ENCODE data around the gene IFRD1.
"Not testable (repeated sequence)": the region's sequence is repeated elsewhere in the genome, so short reads cannot be mapped to it uniquely, and the experiment has no call there.

The IFRD1 gene

GRCh38 chr7:112510001-112510742, 59.9 kb downstream of the IFRD1 start:
- Histone ChIP-seq H3K4me1 (ENCODE audit: control insufficient read depth, insufficient read depth, low read length) (no peaks in the 10 kb centered on the region), H3K36me3 (ENCODE audit: control insufficient read depth, insufficient read depth, low read length) (no peaks in the 10 kb centered on the region), H3K4me3 (ENCODE audit: low read depth, low read length) (no peak overlapping the region), H3K27me3 (ENCODE audit: control insufficient read depth, insufficient read depth, low read length) (no peaks in the 10 kb centered on the region), H3K9ac (ENCODE audit: low read depth, low read length) (no peak overlapping the region), H3K9me3 (ENCODE audit: control insufficient read depth, insufficient read depth, low read length) (no peaks in the 10 kb centered on the region)

GRCh38 chr7:112510743-112511110, 60.5 kb downstream of the IFRD1 start:
- no peaks in the 10 kb centered on the region for H3K27me3 ChIP-seq (ENCODE audit: control insufficient read depth, insufficient read depth, low read length)
- no peaks in the 10 kb centered on the region for H3K4me1 ChIP-seq (ENCODE audit: control insufficient read depth, insufficient read depth, low read length)
- no peaks in the 10 kb centered on the region for H3K9me3 ChIP-seq (ENCODE audit: control insufficient read depth, insufficient read depth, low read length)
- H3K4me3 ChIP-seq (ENCODE audit: low read depth, low read length), result no peak overlapping the region
- H3K9ac ChIP-seq (ENCODE audit: low read depth, low read length), result no peak overlapping the region
- H3K36me3 ChIP-seq (ENCODE audit: control insufficient read depth, insufficient read depth, low read length), result no peaks in the 10 kb centered on the region

DNA sequence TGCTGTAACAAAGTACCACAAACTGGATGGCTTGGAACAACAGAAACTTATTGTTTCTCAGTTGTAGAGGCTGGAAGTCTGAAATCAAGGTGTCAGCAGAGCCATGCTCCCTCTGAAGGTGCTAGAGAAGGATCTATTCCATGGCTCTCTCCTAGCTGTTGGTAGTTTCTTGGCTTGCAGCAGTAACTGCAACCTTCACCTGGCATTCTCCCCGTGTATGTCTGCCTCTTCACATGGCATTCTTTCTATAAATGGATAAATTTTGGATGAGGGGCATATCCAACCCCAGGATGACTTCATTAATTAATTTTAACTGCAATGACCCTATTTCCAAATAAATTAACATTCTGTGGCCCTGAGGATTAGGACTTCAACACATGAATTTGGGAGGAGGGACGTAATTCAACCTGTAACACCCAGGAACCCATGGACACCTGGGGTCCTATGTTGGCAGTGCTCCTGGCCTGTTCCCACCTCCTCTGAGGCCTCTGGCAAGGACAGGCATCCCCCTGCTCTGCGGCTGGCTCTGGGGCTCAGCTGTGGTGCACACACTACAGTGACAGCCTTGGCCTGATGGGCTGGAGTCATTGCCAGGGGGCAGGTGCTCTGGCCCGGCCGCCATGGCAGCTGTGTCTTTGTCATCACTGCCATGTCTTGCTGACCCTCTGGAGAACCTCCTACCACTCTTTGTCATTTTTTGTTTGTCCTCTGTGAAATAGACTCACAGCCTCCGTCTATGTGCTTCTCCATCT, 61.4 kb downstream of the IFRD1 start:
- H3K9me3 ChIP-seq (ENCODE audit: control insufficient read depth, insufficient read depth, low read length), result no peaks in the 10 kb centered on the region
- no peaks in the 10 kb centered on the region for H3K27me3 ChIP-seq (ENCODE audit: control insufficient read depth, insufficient read depth, low read length)
- no peaks in the 10 kb centered on the region for H3K4me1 ChIP-seq (ENCODE audit: control insufficient read depth, insufficient read depth, low read length)
- H3K9ac ChIP-seq (ENCODE audit: low read depth, low read length), result no peak overlapping the region
- no peak overlapping the region for H3K4me3 ChIP-seq (ENCODE audit: low read depth, low read length)
- no peaks in the 10 kb centered on the region for H3K36me3 ChIP-seq (ENCODE audit: control insufficient read depth, insufficient read depth, low read length)

GRCh38 chr7:112512451-112513210, 62.4 kb downstream of the IFRD1 start:
- H3K36me3 ChIP-seq (ENCODE audit: control insufficient read depth, insufficient read depth, low read length), result no peaks in the 10 kb centered on the region
- H3K9me3 ChIP-seq (ENCODE audit: control insufficient read depth, insufficient read depth, low read length), result no peaks in the 10 kb centered on the region
- no peak overlapping the region for H3K4me3 ChIP-seq (ENCODE audit: low read depth, low read length)
- H3K9ac ChIP-seq (ENCODE audit: low read depth, low read length), result no peak overlapping the region
- H3K4me1 ChIP-seq (ENCODE audit: control insufficient read depth, insufficient read depth, low read length), result no peaks in the 10 kb centered on the region
- no peaks in the 10 kb centered on the region for H3K27me3 ChIP-seq (ENCODE audit: control insufficient read depth, insufficient read depth, low read length)

DNA sequence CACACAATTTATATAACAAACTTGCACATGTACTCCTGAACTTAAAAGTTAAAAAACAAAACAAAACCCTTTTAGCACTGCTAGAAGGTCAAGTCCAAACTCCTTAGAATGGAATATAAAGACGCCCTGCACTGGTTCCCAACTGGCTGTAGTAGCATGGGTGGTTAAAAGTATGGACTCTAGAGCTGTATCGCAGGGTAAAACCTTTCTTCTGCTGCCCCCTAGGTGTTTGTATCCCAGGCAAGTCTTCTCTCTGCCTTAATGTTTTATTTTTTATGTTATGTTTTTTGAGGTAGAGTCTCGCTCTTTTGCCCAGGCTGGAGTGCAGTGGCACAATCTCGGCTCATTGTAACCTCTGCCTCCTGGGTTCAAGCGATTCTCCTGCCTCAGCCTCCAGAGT, 65.7 kb downstream of the IFRD1 start:
- Histone ChIP-seq H3K4me3 (ENCODE audit: low read depth, low read length) (no peak overlapping the region), H3K4me1 (ENCODE audit: control insufficient read depth, insufficient read depth, low read length) (no peaks in the 10 kb centered on the region), H3K36me3 (ENCODE audit: control insufficient read depth, insufficient read depth, low read length) (no peaks in the 10 kb centered on the region), H3K9me3 (ENCODE audit: control insufficient read depth, insufficient read depth, low read length) (no peaks in the 10 kb centered on the region), H3K9ac (ENCODE audit: low read depth, low read length) (no peak overlapping the region), H3K27me3 (ENCODE audit: control insufficient read depth, insufficient read depth, low read length) (no peaks in the 10 kb centered on the region)

GRCh38 chr7:112516418-112516817, 66.2 kb downstream of the IFRD1 start:
- not testable (repeated sequence) for H3K9ac ChIP-seq (ENCODE audit: low read depth, low read length); H3K27me3 ChIP-seq (ENCODE audit: control insufficient read depth, insufficient read depth, low read length); H3K4me1 ChIP-seq (ENCODE audit: control insufficient read depth, insufficient read depth, low read length); H3K36me3 ChIP-seq (ENCODE audit: control insufficient read depth, insufficient read depth, low read length); H3K4me3 ChIP-seq (ENCODE audit: low read depth, low read length); H3K9me3 ChIP-seq (ENCODE audit: control insufficient read depth, insufficient read depth, low read length)

DNA sequence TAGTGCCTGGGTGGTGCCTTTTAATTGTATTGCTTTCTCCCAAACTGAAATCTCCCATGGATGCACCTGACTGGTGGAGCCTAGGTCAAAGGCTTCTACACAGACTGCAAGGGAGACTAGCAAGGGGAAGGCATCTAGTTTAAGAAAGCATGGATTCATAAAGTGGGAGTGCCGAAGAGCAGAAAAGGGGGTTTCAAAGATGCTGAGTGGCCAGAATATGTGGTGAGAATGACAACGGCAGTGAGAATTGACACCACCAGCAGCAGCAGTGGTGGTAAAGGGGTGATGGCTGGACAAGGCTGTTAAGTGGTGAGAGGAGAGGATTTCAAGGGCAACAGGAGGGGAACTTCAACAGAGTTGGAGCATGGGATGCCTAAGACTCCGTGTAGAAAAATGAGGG, 67.2 kb downstream of the IFRD1 start:
- H3K27me3 ChIP-seq (ENCODE audit: control insufficient read depth, insufficient read depth, low read length), result no peaks in the 10 kb centered on the region
- no peaks in the 10 kb centered on the region for H3K9me3 ChIP-seq (ENCODE audit: control insufficient read depth, insufficient read depth, low read length)
- no peak overlapping the region for H3K9ac ChIP-seq (ENCODE audit: low read depth, low read length)
- H3K4me1 ChIP-seq (ENCODE audit: control insufficient read depth, insufficient read depth, low read length), result no peaks in the 10 kb centered on the region
- H3K4me3 ChIP-seq (ENCODE audit: low read depth, low read length), result no peak overlapping the region
- no peaks in the 10 kb centered on the region for H3K36me3 ChIP-seq (ENCODE audit: control insufficient read depth, insufficient read depth, low read length)

DNA sequence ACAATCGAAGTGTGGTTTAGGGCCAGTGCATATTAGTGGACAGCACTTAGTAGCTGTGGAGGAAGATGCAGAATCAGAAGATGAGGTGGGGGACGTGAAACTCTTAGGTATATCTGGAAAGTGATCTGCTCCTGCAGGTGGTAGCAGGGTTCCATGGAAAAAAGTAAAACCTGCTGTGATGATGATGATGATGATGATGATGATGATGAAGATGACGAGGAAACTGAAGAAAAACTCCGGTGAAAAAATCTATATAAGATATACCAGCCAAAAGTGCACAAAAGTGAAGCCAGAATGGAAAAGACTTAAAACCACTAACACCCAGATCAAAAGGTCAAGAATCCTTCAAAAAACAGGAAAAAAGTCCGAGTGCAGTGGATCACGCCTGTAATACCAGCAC, 70.5 kb downstream of the IFRD1 start:
- no peak overlapping the region for H3K4me3 ChIP-seq (ENCODE audit: low read depth, low read length)
- no peak overlapping the region for H3K9ac ChIP-seq (ENCODE audit: low read depth, low read length)
- no peaks in the 10 kb centered on the region for H3K9me3 ChIP-seq (ENCODE audit: control insufficient read depth, insufficient read depth, low read length)
- H3K27me3 ChIP-seq (ENCODE audit: control insufficient read depth, insufficient read depth, low read length), result no peaks in the 10 kb centered on the region
- no peaks in the 10 kb centered on the region for H3K36me3 ChIP-seq (ENCODE audit: control insufficient read depth, insufficient read depth, low read length)
- no peaks in the 10 kb centered on the region for H3K4me1 ChIP-seq (ENCODE audit: control insufficient read depth, insufficient read depth, low read length)

DNA sequence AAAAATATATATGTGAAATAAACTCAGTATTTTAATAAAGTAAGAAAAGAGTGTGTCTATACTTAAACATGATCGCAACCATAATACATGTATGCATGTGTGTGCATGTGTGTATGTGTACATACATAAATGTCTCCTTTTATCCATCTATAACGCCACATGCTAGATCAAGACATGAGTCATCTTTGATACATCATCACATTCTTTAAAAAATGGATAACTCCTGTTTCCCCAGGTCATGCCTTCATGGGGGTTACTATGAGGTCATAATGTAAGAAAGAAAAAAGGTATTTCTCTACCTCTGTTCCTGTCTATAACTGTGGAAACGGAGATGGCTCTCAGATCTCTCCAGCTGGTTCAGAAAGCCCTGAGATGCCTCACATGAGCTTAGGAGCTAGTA, 71.7 kb downstream of the IFRD1 start:
- Histone ChIP-seq H3K4me3 (ENCODE audit: low read depth, low read length) (no peak overlapping the region), H3K9me3 (ENCODE audit: control insufficient read depth, insufficient read depth, low read length) (no peaks in the 10 kb centered on the region), H3K9ac (ENCODE audit: low read depth, low read length) (no peak overlapping the region), H3K27me3 (ENCODE audit: control insufficient read depth, insufficient read depth, low read length) (no peaks in the 10 kb centered on the region), H3K4me1 (ENCODE audit: control insufficient read depth, insufficient read depth, low read length) (no peaks in the 10 kb centered on the region), H3K36me3 (ENCODE audit: control insufficient read depth, insufficient read depth, low read length) (no peaks in the 10 kb centered on the region)

DNA sequence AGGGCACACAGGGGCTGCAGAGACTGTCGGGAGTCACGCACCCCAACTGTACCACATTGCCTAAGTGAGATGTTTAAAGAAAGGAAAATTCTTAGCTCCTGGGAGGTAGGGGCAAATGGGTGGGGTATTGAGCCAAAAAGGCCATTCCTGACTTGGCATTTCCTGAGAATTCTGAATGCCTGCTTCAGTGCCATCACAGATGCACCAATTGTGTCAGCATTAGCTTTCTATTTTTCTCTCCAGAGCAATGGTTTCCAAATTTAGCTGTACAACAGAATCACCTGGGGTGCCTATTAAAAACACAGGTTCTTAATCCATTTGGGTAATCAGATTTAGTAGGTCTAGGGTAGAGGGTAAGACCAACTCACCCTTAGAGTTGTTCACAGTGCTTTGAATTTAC, 73.6 kb downstream of the IFRD1 start:
- Histone ChIP-seq H3K36me3 (ENCODE audit: control insufficient read depth, insufficient read depth, low read length) (no peaks in the 10 kb centered on the region), H3K4me3 (ENCODE audit: low read depth, low read length) (no peak overlapping the region), H3K4me1 (ENCODE audit: control insufficient read depth, insufficient read depth, low read length) (no peaks in the 10 kb centered on the region), H3K27me3 (ENCODE audit: control insufficient read depth, insufficient read depth, low read length) (no peaks in the 10 kb centered on the region), H3K9me3 (ENCODE audit: control insufficient read depth, insufficient read depth, low read length) (no peaks in the 10 kb centered on the region), H3K9ac (ENCODE audit: low read depth, low read length) (no peak overlapping the region)
